ENCODE measurements around the gene ASL.
"Not testable (repeated sequence)": the region's sequence is repeated elsewhere in the genome, so short reads cannot be mapped to it uniquely, and the experiment has no call there.

ASL gene

DNA sequence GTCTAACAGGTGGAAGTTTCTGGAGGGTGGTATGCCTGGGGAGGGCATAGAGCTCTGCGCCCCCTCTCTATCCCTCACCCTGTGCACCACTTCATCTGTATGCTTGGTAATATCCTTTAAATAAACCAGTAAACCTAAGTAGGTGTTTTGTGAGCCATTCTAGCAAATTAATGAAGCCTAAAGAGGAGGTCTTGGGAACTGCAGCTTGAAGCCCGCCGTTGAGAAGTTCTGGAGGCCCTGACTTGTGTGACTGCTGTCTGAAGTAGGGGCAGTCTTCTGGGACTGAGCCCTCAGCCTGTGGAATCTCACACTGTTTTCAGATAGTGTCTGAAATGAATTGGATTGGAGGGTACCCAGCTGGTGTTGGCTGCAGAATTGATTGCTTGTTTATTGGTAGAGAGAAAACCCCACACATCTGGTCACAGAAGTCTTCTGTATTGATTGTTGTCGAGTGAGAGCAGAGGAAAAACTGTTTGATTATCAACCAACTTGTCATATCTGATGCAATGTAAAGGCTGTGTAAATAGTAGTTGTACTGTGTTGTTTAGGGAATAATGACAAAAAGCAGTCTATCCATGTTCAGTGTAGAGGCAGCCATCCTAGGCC, 43.7 kb downstream of the ASL start:
- no peak for DNase-seq (ENCODE audit: low read depth in 2 of 2)

DNA sequence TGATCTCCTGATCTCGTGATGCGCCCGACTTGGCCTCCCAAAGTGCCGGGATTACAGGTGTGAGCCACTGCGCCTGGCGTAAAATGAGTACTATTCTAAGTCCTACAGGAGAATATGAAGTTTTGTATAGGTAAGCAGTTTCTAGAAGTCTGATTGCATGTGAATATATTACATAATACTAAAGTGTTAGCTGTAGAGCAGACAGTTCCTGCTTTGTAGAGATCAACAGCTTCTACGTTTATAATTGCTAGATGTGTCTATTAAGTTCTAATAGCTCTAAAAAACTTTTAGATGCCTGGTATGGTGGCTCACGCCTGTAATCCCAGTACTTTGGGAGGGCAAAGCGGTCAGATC, 47.5 kb downstream of the ASL start:
- DNase-seq (ENCODE audit: low read depth in 2 of 2) = no peak

DNA sequence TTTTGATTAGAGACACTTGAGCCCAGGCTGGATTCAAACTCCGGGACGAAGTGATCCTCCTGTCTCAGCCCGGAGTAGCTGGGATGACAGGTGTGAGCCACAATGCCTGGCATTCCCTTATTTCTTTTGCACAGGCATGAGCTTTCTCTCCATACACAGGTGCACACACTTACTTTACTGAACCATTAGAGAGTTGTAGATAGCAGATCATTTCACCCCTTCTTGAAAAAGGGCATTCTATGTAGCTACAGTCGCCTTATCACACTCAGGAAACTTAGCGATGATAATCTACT, 48.9 kb downstream of the ASL start:
- DNase-seq (ENCODE audit: low read depth in 2 of 2) = not testable (repeated sequence)

DNA sequence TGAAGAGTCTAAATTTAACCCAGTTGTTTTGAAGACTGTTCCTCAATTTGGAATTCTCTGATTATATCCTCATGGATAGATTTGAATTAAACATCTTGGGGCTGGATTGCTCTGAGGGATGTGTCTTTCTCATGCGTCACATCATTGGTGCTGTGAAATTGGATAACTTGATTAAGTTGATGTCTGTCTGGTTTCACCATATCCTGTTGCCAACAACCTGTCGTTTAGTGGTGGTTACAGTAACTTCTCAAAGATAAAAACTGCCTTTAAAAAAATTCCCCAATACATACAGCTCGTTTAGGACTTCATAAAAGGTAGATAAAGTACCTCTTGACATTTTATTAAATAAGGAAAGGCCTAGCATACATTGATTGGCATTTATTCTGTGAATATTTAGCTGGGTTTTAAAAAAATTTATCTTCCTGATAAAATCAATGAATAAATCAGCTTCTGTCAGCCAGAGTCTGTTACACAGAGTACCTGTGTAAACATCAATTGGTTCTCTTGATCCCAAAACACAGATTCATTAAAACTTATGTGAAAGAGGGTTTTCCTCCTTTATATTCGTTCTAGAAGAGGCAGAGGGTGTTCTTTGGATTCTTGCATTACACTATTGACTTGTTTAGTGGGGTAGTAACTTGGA, 49.6 kb downstream of the ASL start:
- no peak for DNase-seq (ENCODE audit: low read depth in 2 of 2)

DNA sequence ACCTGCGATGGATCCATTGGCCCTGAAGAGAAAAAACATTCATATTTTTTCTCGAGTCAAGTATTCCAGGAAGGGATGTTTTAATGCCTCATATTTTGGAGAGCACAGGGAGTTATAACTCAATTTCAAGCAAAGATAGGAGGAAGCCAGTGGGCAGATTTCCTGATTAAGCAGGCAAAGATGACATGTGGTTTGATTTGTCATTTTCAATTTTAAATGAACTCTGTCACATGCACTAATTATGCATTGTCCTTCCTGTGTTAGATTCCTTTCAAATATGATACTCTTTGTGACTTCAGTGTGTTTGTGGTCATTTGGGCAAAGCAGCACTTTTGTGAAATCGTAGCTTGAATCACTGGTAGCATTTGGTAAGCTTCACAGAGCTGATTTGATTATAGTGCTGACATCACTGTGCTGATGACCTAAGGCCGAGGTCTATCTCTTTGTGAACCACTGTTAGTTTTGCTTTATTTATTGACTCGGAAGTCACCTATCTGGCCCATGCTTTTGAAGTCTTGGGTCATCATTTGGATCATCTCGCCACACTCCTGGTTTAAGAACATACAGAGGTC, 50.2 kb downstream of the ASL start:
- not testable (repeated sequence) for DNase-seq (ENCODE audit: low read depth in 2 of 2)

DNA sequence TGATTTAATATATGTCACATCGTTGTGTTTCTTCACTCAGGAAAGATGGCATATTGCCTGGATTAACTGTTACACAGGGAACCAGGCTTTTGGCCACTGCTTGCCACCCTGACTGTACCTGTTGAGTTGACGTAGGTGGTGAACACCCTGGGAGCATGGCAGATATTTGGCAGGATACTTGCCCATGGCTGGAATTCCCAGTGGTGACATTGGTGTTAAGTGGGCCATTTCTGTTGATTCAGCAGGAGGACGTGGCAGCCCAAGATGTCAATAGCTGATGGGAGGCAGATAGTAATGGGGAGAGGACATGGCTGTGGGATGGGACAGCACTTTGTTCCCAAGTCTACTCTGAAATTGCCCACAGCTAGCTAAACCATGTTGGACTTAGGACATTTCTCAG, 51.6 kb downstream of the ASL start:
- DNase-seq (ENCODE audit: low read depth in 2 of 2) = not testable (repeated sequence)

DNA sequence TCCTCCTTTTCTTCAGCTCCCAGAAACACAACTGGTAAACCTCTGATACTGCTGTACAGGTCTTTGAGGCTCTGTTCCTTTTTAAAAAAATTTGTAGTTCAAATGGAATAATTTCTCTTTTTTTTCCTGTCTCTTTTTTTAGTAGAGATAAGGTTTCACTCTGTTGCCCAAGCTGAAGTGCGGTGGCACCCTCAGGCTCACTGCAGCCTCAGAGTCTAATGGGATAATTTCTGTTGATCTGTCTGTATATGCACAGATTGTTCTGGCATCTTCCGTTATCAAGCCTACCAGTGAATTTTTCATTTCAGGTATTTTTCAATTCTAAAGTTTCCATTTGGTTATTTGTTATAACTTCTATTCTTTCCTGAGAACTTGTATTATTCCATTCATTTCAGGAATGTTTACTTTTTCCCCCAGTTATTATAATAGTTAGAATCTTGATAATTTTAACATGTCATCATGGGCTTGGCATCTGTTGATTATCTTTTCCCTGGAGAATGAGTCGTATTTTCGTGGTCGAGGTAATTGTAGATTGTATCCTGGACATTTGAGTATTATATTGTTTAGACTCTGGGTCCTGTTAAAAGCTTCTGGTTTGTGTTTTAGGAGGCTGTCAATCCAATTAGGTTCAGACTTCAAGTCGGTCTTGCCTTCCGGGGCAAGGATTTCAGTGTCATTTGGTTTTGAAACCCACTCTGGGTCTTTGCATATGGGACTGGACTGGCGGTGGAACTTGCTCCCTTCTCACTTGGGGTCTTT, 63.6 kb downstream of the ASL start:
- no peak for DNase-seq (ENCODE audit: low read depth in 2 of 2)

DNA sequence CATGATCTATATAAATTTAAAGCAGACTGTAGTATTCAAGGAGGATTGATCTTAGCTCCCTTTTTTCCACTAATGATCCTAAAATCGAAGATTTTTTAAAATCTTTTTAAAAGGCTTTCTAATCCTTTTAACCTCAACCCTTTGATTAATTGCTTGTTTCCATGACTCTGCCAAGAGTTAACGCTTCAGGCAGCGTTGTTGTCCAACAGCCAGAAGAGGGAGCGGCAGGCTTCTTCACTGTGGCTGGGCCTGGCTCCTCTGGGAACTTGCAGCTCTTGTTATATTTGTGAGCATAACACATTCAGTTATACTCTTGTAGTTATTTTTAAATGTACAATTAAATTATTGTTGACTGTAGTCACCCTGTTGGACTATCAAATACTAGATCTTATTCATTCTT, 65.3 kb downstream of the ASL start:
- DNase-seq (ENCODE audit: low read depth in 2 of 2) = peak in 1 of 2 experiments; percentile 53

DNA sequence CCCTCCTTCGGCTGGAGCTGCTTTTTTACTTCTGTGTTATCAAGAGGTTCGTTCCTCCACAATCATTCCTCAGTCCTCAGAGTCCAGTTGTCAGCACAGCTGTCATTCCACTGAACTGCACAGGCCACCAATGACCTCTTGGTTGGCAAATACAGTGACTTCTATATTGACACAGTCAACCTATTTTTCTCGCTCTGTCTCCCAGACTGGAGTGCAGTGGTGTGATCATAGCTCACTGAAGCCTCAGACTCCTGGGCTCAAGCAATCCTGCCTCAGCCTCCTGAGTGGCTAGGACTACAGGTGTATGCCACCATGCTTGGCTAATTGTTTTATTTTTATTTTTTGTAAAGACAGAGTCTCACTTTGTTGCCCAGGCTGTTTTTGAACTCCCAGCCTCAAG, 66.7 kb downstream of the ASL start:
- no peak for DNase-seq (ENCODE audit: low read depth in 2 of 2)

DNA sequence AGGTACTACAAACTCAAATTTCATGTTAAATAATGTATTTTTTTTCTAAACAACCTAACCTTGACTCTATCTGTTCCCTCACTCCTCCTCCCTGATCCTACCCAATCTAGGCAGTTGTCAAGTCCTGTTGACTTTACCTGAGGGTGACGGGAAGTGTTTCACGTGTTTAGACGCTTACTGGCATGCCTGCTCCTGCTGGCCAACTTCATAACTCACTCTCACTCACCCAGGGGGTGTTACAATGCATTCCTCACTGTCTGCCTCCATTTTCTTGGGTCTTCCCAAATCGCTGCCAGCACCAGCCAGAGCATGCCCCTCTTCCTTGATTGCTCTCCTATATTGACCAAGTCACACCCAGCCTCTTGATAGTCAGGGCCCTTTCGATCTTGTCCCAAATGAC, 67.4 kb downstream of the ASL start:
- DNase-seq (ENCODE audit: low read depth in 2 of 2) = no peak
